Keratinocyte (primary cell): ENCODE measurements around the gene BBLN. TPM values are rescaled to one million over a fixed set of nuclear protein-coding genes. Genes with fewer than 3 reads are reported as not detected.
"Not testable (repeated sequence)": the region's sequence is repeated elsewhere in the genome, so short reads cannot be mapped to it uniquely, and the experiment has no call there.

Experiments
- DNase-seq: peaks from one replicate; pipeline ENCODE4 v3.0.0-alpha.2; 2011; ENCODE audit warnings: low read depth, missing footprints, low spot score
- FAIRE-seq: peaks from 2 replicates; lab custom pipeline; 2011; peaks lifted over from hg19 to GRCh38; lab: Jason Lieb, UNC
- H2AFZ ChIP-seq: 2 replicates; pipeline ENCODE4 v1.6.0; 2012; ENCODE audit warnings: low read length, control low read depth, inconsistent platforms; ENCODE audit not compliant: control insufficient read depth
- H3K27ac ChIP-seq: 2 replicates; pipeline ENCODE4 v1.5.1; 2011; ENCODE audit warnings: low read length; ENCODE audit not compliant: control insufficient read depth, insufficient read depth
- H3K27me3 ChIP-seq: 3 replicates; pipeline ENCODE4 v1.6.0; 2011; ENCODE audit warnings: low read length; ENCODE audit not compliant: control insufficient read depth, insufficient read depth; ENCODE audit errors: extremely low read depth
- H3K36me3 ChIP-seq, 2 experiments: 2 replicates in 1 of 2; 3 replicates in 1 of 2; pipeline ENCODE4 v1.5.1; 2011; ENCODE audit warnings: low read length in 2 of 2, mild to moderate bottlenecking in 1 of 2; ENCODE audit not compliant: control insufficient read depth in 2 of 2, insufficient read depth in 2 of 2; ENCODE audit errors: extremely low read depth in 1 of 2
- H3K4me1 ChIP-seq: 3 replicates; pipeline ENCODE4 v1.5.1; 2011; ENCODE audit warnings: low read length; ENCODE audit not compliant: control insufficient read depth, insufficient read depth; ENCODE audit errors: extremely low read depth
- H3K4me2 ChIP-seq: 3 replicates; pipeline ENCODE4 v1.6.0; 2011; ENCODE audit warnings: low read depth, low read length; ENCODE audit not compliant: control insufficient read depth, insufficient read depth; ENCODE audit errors: extremely low read depth
- H3K4me3 ChIP-seq, 3 experiments: fragments of 200-600 bp in 1 of 3; sonication (generic) in 1 of 3; 2 replicates in 2 of 3; 3 replicates in 1 of 3; pipeline ENCODE4 v1.5.1; 2011 to 2016; ENCODE audit warnings: low read length in 3 of 3, mild to moderate bottlenecking in 3 of 3, control low read depth in 2 of 3, inconsistent platforms in 1 of 3, low read depth in 1 of 3, mixed read lengths in 1 of 3, mixed run types in 1 of 3, moderate library complexity in 1 of 3; ENCODE audit not compliant: control insufficient read depth in 2 of 3, insufficient read depth in 2 of 3; ENCODE audit errors: extremely low read depth in 1 of 3
- H3K79me2 ChIP-seq: 2 replicates; pipeline ENCODE4 v1.6.0; 2012; ENCODE audit warnings: low read length; ENCODE audit not compliant: control insufficient read depth, insufficient read depth
- H3K9ac ChIP-seq: 3 replicates; pipeline ENCODE4 v1.6.0; 2011; ENCODE audit warnings: low read length; ENCODE audit not compliant: control insufficient read depth, insufficient read depth; ENCODE audit errors: extremely low read depth
- H3K9me1 ChIP-seq: 3 replicates; pipeline ENCODE4 v1.6.0; 2011; ENCODE audit warnings: low read length; ENCODE audit not compliant: control insufficient read depth, insufficient read depth; ENCODE audit errors: extremely low read depth
- H3K9me3 ChIP-seq: 2 replicates; pipeline ENCODE4 v1.5.1; 2012; ENCODE audit warnings: low read depth, low read length; ENCODE audit not compliant: control insufficient read depth
- H4K20me1 ChIP-seq: 3 replicates; pipeline ENCODE4 v1.6.0; 2011; ENCODE audit warnings: low read length; ENCODE audit not compliant: control insufficient read depth, insufficient read depth; ENCODE audit errors: extremely low read depth
- dilution Hi-C: fragments of 300-500 bp; cut with MboI; formaldehyde crosslinking; loops from one replicate; pipeline ENCODE4 v1.7.0; 2020; ENCODE audit warnings: low sequenced_read_pairs; ENCODE audit not compliant: extremely low pct_ligation_motif_present
- polyA plus RNA-seq, 5 experiments: library from polyadenylated mRNA; depleted of rRNA in 3 of 5; stranded (reverse) in 3 of 5; stranded (forward) in 1 of 5; unstranded in 1 of 5; fragments of >200 nt; gene quantifications; 1 replicate in 1 of 5; 2 replicates in 3 of 5; 3 replicates in 1 of 5; pipeline versions ENCODE4 v1.2.1 to v1.2.3, GENCODE V29; 2011 to 2012; ENCODE audit warnings: missing spikeins in 2 of 5, low read depth in 1 of 5, low replicate concordance in 1 of 5
- TF ChIP-seq, protein P1 (sequence below), 3 experiments: IDR thresholded peaks in 1 of 3; conservative IDR thresholded peaks in 1 of 3; optimal IDR thresholded peaks in 1 of 3; 2 replicates in 2 of 3; 3 replicates in 1 of 3; pipeline versions ENCODE3 to v1.5.1; 2011; ENCODE audit warnings: low read length in 3 of 3, mild to moderate bottlenecking in 3 of 3, moderate library complexity in 2 of 3, control low read depth in 1 of 3, inconsistent platforms in 1 of 3; ENCODE audit not compliant: insufficient read depth in 2 of 3; ENCODE audit errors: extremely low read depth in 1 of 3

BBLN gene
- polyA plus RNA-seq, 1 donor (not counting 4 experiments of a cell fraction or from before 2014, with no cell fraction given), result 35.9 TPM

DNA sequence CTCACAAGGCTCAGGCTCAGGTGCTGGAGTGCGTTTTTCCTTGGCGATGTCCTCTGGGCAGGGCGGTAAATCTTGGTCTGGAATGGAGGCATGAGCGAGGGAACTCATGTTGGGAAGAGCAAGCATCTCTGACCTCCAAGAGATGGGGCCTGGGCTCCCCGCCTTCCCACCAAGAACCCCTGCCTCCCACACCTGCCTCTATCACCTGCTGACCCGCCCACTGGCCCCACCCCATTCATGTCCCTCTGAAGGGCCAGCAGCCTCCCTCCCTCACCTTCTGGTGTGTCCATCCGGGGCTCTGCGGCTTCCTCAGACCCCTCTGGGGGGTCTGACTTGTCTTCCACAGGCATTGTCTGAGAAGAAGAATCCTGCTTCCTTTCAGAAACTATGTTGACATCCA lies 20.4 kb downstream of the BBLN start:
- Histone ChIP-seq H4K20me1 (no peaks in the 10 kb centered on the region), H3K4me2 (no peak overlapping the region), H3K9me1 (no peaks in the 10 kb centered on the region), H3K4me1 (peaks cover 25% of the 10 kb centered on the region), H3K27me3 (no peaks in the 10 kb centered on the region), H3K36me3 (peaks cover 33 to 51% of the 10 kb centered on the region in 2 experiments), H3K79me2 (no peaks in the 10 kb centered on the region), H3K9ac (no peak overlapping the region), H3K9me3 (peaks cover 2% of the 10 kb centered on the region), H2AFZ (no peak overlapping the region), H3K27ac (no peak overlapping the region), H3K4me3 (no peak overlapping the region)
- DNase-seq, result no peak
- FAIRE-seq, result no peak
- TF ChIP-seq, protein P1, sequence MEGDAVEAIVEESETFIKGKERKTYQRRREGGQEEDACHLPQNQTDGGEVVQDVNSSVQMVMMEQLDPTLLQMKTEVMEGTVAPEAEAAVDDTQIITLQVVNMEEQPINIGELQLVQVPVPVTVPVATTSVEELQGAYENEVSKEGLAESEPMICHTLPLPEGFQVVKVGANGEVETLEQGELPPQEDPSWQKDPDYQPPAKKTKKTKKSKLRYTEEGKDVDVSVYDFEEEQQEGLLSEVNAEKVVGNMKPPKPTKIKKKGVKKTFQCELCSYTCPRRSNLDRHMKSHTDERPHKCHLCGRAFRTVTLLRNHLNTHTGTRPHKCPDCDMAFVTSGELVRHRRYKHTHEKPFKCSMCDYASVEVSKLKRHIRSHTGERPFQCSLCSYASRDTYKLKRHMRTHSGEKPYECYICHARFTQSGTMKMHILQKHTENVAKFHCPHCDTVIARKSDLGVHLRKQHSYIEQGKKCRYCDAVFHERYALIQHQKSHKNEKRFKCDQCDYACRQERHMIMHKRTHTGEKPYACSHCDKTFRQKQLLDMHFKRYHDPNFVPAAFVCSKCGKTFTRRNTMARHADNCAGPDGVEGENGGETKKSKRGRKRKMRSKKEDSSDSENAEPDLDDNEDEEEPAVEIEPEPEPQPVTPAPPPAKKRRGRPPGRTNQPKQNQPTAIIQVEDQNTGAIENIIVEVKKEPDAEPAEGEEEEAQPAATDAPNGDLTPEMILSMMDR (optimal IDR thresholded peaks at IDR 0.05 in 1 of 3, IDR thresholded peaks at IDR 0.05 in 1 of 3, conservative IDR thresholded peaks at IDR 0.05 in 1 of 3; ENCODE audit: extremely low read depth in 1 of 3, insufficient read depth in 2 of 3, low read length in 3 of 3), result no peak
- dilution Hi-C loops, result no loop called here

DNA sequence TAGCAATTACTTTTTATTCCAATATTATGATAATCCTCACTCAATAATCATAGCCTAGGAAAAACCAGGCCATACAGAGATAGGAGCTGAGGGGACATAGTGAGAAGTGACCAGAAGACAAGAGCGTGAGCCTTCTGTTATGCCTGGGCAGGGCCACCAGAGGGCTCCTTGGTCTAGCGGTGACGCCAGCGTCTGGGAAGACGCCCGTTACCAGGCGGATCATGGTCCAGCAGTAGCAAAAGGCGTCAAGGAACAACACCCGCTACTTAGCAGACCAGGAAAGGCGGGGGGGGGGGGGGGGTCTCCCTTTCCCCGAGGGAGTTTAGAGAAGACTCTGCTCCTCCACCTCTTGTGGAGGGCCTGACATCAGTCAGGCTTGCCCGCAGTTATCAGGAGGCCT lies 21.4 kb downstream of the BBLN start:
- H3K9me1 ChIP-seq, H3K79me2 ChIP-seq, FAIRE-seq, H3K9me3 ChIP-seq, H3K9ac ChIP-seq, H3K27ac ChIP-seq, H3K27me3 ChIP-seq, H4K20me1 ChIP-seq, H3K4me2 ChIP-seq, dilution Hi-C loops, H3K4me3 ChIP-seq, H2AFZ ChIP-seq, DNase-seq: not testable (repeated sequence)
- Histone ChIP-seq H3K4me1 (peaks cover 22% of the 10 kb centered on the region), H3K36me3 (peaks cover 34 to 41% of the 10 kb centered on the region in 2 experiments)
- TF ChIP-seq, protein P1 (optimal IDR thresholded peaks at IDR 0.05 in 1 of 3, IDR thresholded peaks at IDR 0.05 in 1 of 3, conservative IDR thresholded peaks at IDR 0.05 in 1 of 3; ENCODE audit: extremely low read depth in 1 of 3, insufficient read depth in 2 of 3, low read length in 3 of 3), result peak in 1 of 3 experiments; percentile 41
